Measurements from ENCODE around the gene CCDC9B.

DNA sequence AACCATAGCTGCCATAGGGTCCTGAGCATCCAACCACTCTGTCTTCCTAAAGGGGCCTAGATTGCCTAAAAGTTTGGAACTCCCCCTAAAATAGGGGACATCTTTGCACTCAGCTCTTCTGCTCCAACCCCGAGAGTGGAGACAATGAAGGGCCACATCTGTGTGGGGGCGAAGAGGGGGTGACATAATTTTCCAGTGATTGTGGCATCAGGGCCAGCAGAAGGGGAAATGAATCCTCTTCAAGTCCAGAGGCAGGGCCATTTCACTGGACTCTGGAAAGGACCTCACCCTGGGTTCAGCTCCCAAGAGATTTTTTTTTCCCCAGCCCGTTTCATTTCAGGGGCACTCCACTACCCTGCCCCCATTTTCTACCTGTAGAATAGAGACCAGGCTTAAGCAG, 53.2 kb downstream of the CCDC9B start:
- TF ChIP-seq, protein P1, sequence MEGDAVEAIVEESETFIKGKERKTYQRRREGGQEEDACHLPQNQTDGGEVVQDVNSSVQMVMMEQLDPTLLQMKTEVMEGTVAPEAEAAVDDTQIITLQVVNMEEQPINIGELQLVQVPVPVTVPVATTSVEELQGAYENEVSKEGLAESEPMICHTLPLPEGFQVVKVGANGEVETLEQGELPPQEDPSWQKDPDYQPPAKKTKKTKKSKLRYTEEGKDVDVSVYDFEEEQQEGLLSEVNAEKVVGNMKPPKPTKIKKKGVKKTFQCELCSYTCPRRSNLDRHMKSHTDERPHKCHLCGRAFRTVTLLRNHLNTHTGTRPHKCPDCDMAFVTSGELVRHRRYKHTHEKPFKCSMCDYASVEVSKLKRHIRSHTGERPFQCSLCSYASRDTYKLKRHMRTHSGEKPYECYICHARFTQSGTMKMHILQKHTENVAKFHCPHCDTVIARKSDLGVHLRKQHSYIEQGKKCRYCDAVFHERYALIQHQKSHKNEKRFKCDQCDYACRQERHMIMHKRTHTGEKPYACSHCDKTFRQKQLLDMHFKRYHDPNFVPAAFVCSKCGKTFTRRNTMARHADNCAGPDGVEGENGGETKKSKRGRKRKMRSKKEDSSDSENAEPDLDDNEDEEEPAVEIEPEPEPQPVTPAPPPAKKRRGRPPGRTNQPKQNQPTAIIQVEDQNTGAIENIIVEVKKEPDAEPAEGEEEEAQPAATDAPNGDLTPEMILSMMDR (IDR thresholded peaks at IDR 0.05; ENCODE audit: low read length): no peak
- TF ChIP-seq EZH2phosphoT487 (IDR thresholded peaks at IDR 0.05; ENCODE audit: low read length) (no peak), EZH2 (optimal IDR thresholded peaks at IDR 0.05; ENCODE audit: low read depth, low read length) (no peak)
